T-helper 2 cell treated with Interferon-gamma antibody and Interleukin-4, amounts not matched to agents 5 μg/mL and 100 μg/mL, for 36 hours (primary cell): ENCODE measurements around the gene ZNF365.

Experiments
- DNase-seq: peaks from one replicate; pipeline ENCODE4 v3.0.0; 2021; ENCODE audit warnings: low spot score
- H3K27ac Mint-ChIP-seq: one replicate; pipeline ENCODE4 v1.8.0; 2021; ENCODE audit warnings: mild to moderate bottlenecking, mixed read lengths
- H3K27me3 Mint-ChIP-seq: one replicate; pipeline ENCODE4 v1.8.0; 2021; ENCODE audit warnings: low read depth, mixed read lengths
- H3K36me3 Mint-ChIP-seq: one replicate; pipeline ENCODE4 v1.8.0; 2021; ENCODE audit warnings: low read depth, mixed read lengths
- H3K4me1 Mint-ChIP-seq: one replicate; pipeline ENCODE4 v1.8.0; 2021; ENCODE audit warnings: low read depth, mixed read lengths
- H3K4me3 Mint-ChIP-seq: one replicate; pipeline ENCODE4 v1.8.0; 2022; ENCODE audit warnings: mild to moderate bottlenecking, moderate library complexity, mixed read lengths
- H3K9me3 Mint-ChIP-seq: one replicate; pipeline ENCODE4 v1.8.0; 2021; ENCODE audit warnings: mixed read lengths

ZNF365 gene

DNA sequence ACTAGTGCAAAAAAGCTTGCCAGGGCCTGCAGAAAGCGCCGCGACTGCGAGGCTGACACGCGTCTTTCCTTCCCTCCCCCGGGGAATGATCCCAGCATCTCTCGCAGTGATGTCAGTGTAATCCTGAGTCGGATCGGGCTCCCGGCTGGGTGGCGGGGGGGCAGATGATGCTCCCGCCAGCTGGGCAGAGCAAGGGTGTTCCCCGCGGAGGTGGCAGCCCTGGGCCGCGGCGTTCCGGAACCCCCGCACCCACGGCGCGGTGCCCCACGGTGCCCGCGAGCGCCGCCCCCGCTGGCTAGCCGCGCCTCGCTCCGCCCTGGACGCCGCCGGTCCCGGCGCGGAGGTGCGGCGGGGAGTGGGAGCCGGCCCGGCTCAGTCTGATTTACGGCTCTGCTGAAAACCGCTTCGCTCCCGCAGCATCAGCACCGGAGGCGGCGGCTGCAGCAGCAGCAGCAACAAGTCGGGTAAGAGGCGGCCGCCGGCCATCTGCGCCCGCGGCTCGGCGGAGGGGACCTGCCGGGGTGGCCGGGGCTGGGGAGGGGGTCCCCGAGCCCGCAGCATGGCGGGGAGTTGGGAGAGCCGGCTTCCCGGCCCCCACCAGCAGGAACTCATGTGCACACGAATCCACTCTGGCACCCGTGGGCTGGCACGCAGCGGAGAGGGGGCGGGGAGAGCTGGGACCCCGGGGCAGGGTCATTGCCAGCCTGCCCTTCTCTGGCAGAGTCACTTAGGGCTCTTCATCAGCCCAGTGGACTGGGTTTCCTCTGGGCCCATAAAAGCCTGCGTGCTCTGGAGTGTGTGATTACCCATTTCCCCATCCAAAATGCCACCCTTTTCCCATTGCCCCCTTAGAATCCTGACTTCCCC lies at the start of gene ZNF365:
ZNF365 (plus strand) TSS at position 375 of the 867 bp plus-strand sequence. CDS start 1,825 bp downstream, outside the sequence.
- H3K4me3 Mint-ChIP-seq: peak within 1 kb of the TSS; percentile 72
- no peak within 1 kb of the TSS for H3K27ac Mint-ChIP-seq
- DNase-seq: peak; percentile 35
- peaks cover 55% of the 10 kb centered on the region for H3K27me3 Mint-ChIP-seq
- no peaks in the 10 kb centered on the region for H3K36me3 Mint-ChIP-seq
- H3K4me1 Mint-ChIP-seq: peaks cover 5% of the 10 kb centered on the region
- H3K9me3 Mint-ChIP-seq: no peaks in the 10 kb centered on the region

- Mint-ChIP-seq H3K36me3 (no peaks in the 10 kb centered on the region), H3K27me3 (peaks cover 11% of the 10 kb centered on the region), H3K9me3 (no peaks in the 10 kb centered on the region), H3K4me3 (no peak overlapping the region), H3K4me1 (no peaks in the 10 kb centered on the region), H3K27ac (no peak overlapping the region)
- no peak for DNase-seq
Measured at GRCh38 chr10:62326176-62326575, 48.0 kb upstream of the ZNF365 start.

DNA sequence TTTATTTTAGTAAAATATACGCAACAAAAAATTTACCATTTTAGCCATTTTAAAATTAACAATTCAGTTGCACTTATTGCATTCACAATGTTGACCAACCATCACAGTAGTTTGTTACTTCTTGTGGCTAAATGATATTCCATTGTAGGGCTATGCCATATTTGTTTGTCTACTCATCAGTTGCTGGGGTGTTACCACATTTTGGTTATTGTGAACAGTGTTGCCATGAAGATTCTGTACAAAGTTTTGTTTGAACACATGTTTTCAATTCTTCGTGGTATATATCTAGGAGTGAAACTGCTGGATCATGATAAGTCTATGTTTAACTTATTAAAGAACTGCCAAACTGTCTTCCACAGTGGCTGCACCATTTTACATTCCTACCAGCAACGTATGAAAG lies 46.3 kb upstream of the ZNF365 start:
- Mint-ChIP-seq H3K36me3 (no peaks in the 10 kb centered on the region), H3K27me3 (peaks cover 15% of the 10 kb centered on the region), H3K27ac (no peak overlapping the region), H3K4me1 (no peaks in the 10 kb centered on the region), H3K4me3 (no peak overlapping the region), H3K9me3 (peaks cover 7% of the 10 kb centered on the region)
- DNase-seq: no peak

DNA sequence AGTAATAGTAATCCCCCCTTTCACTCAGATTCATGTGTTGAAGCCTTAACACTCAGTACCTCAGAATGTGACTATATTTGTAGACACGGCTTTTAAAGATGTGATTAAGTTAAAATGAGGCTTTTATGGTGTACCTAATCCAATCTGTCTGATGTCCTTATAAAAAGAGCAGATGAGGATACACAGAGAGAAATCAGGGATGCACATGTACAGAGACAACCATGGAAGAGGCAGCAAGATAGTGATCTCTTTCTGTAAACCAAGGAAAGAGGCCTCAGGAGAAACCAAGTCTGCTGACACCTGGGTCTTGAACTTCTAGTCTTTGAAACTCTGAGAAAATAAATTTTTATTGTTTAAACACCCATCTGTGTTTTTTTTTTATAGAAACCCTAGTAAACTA lies 44.0 kb upstream of the ZNF365 start:
- H3K36me3 Mint-ChIP-seq: no peaks in the 10 kb centered on the region
- H3K27me3 Mint-ChIP-seq: peaks cover 12% of the 10 kb centered on the region
- no peak for DNase-seq
- no peaks in the 10 kb centered on the region for H3K4me1 Mint-ChIP-seq
- peaks cover 13% of the 10 kb centered on the region for H3K9me3 Mint-ChIP-seq
- H3K27ac Mint-ChIP-seq: no peak overlapping the region
- H3K4me3 Mint-ChIP-seq: no peak overlapping the region

- Mint-ChIP-seq H3K27ac (no peak overlapping the region), H3K27me3 (peaks cover 12% of the 10 kb centered on the region), H3K4me3 (no peak overlapping the region), H3K36me3 (no peaks in the 10 kb centered on the region), H3K9me3 (peaks cover 13% of the 10 kb centered on the region), H3K4me1 (no peaks in the 10 kb centered on the region)
- DNase-seq: no peak
Measured at GRCh38 chr10:62332406-62332805, 41.8 kb upstream of the ZNF365 start.

- Mint-ChIP-seq H3K27ac (no peak overlapping the region), H3K4me1 (no peaks in the 10 kb centered on the region), H3K27me3 (peaks cover 12% of the 10 kb centered on the region), H3K4me3 (no peak overlapping the region), H3K36me3 (no peaks in the 10 kb centered on the region), H3K9me3 (peaks cover 13% of the 10 kb centered on the region)
- no peak for DNase-seq
Measured at GRCh38 chr10:62333135-62333889, 40.9 kb upstream of the ZNF365 start.

- peaks cover 10% of the 10 kb centered on the region for H3K27me3 Mint-ChIP-seq
- H3K27ac Mint-ChIP-seq: no peak overlapping the region
- no peak overlapping the region for H3K4me3 Mint-ChIP-seq
- H3K36me3 Mint-ChIP-seq: no peaks in the 10 kb centered on the region
- peaks cover 15% of the 10 kb centered on the region for H3K9me3 Mint-ChIP-seq
- DNase-seq: no peak
- no peaks in the 10 kb centered on the region for H3K4me1 Mint-ChIP-seq
Measured at GRCh38 chr10:62333988-62334682, 40.0 kb upstream of the ZNF365 start.

GRCh38 chr10:62335326-62335725 lies 38.8 kb upstream of the ZNF365 start:
- Mint-ChIP-seq H3K27ac (no peak overlapping the region), H3K27me3 (peaks cover 10% of the 10 kb centered on the region), H3K4me1 (no peaks in the 10 kb centered on the region), H3K36me3 (no peaks in the 10 kb centered on the region), H3K9me3 (peaks cover 24% of the 10 kb centered on the region), H3K4me3 (no peak overlapping the region)
- DNase-seq: no peak

- Mint-ChIP-seq H3K4me3 (no peak overlapping the region), H3K36me3 (no peaks in the 10 kb centered on the region), H3K9me3 (peaks cover 33% of the 10 kb centered on the region), H3K27me3 (peaks cover 10% of the 10 kb centered on the region), H3K4me1 (no peaks in the 10 kb centered on the region), H3K27ac (no peak overlapping the region)
- no peak for DNase-seq
Measured at GRCh38 chr10:62336404-62336803, 37.8 kb upstream of the ZNF365 start.

- Mint-ChIP-seq H3K36me3 (no peaks in the 10 kb centered on the region), H3K4me3 (no peak overlapping the region), H3K27me3 (no peaks in the 10 kb centered on the region), H3K4me1 (no peaks in the 10 kb centered on the region), H3K27ac (no peak overlapping the region), H3K9me3 (peaks cover 53% of the 10 kb centered on the region)
- DNase-seq: no peak
Measured at GRCh38 chr10:62341419-62341818, 32.8 kb upstream of the ZNF365 start.

DNA sequence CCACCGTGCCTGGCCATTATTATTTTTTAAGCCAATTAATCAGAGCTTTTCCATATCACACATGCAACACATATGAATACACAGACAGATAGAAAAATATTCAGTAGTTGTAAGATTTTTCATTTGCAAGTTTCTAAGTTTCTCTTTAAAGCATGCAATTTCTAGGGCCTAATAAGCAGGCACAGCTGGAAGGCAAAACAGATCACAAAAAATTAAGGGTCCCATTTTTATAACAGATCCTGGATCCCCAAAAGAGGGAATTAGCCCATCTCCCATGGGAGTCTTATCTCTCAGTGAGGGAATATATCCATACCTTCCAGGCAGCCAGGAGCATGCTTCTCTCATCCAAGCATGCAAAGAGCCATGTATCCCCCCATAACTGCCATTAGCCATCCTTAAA lies 31.2 kb upstream of the ZNF365 start:
- Mint-ChIP-seq H3K9me3 (peaks cover 64% of the 10 kb centered on the region), H3K27me3 (peaks cover 1% of the 10 kb centered on the region), H3K36me3 (no peaks in the 10 kb centered on the region), H3K27ac (no peak overlapping the region), H3K4me1 (no peaks in the 10 kb centered on the region), H3K4me3 (no peak overlapping the region)
- no peak for DNase-seq

GRCh38 chr10:62348029-62348428 lies 26.1 kb upstream of the ZNF365 start:
- Mint-ChIP-seq H3K36me3 (no peaks in the 10 kb centered on the region), H3K4me1 (no peaks in the 10 kb centered on the region), H3K9me3 (peaks cover 46% of the 10 kb centered on the region), H3K27me3 (peaks cover 2% of the 10 kb centered on the region), H3K27ac (no peak overlapping the region), H3K4me3 (no peak overlapping the region)
- no peak for DNase-seq

GRCh38 chr10:62352356-62352970 lies 21.7 kb upstream of the ZNF365 start:
- Mint-ChIP-seq H3K4me1 (no peaks in the 10 kb centered on the region), H3K27me3 (peaks cover 2% of the 10 kb centered on the region), H3K36me3 (no peaks in the 10 kb centered on the region), H3K4me3 (no peak overlapping the region), H3K27ac (no peak overlapping the region), H3K9me3 (peaks cover 25% of the 10 kb centered on the region)
- DNase-seq: peak; percentile 21
